K562 (cell line): ENCODE measurements around the gene SLC10A3. TPM values are rescaled to one million over a fixed set of nuclear protein-coding genes. Genes with fewer than 3 reads are reported as not detected.

Experiments
- ATAC-seq: fragments of 200-7000 bp; cut with Tn5 transposase; 3 replicates; pipeline ENCODE4 v1.9.1; 2020; ENCODE audit warnings: moderate library complexity
- BruUV-seq: library from RNA; stranded (reverse); fragments of 400-500 nt; replicated peaks from 2 replicates; lab custom pipeline; 2021; lab: Mats Ljungman, UMichigan
- CTCF ChIA-PET: fragments of 300-600 bp; formaldehyde crosslinking; extraction: SDS; loops from one replicate; lab custom pipeline; 2021; ENCODE audit warnings: low intra/inter-chr PET ratio; lab: Yijun Ruan, JAX
- POLR2A ChIA-PET: fragments of 300-600, 350-650 bp; sonication (Branson Sonifier 250); formaldehyde crosslinking; extraction: SDS; loops from one replicate; lab custom pipeline; 2021; ENCODE audit warnings: antibody characterized with exemption, inconsistent platforms; lab: Yijun Ruan, JAX
- DNase-seq, 4 experiments: peaks; one replicate each; pipeline versions ENCODE4 v3.0.0 to v3.0.0-alpha.2; 2011 to 2018; ENCODE audit warnings: low spot score in 3 of 4, mixed read lengths in 3 of 4; ENCODE audit errors: extremely low read depth in 1 of 4
- FAIRE-seq: peaks from 2 replicates; lab custom pipeline; 2011; peaks lifted over from hg19 to GRCh38; lab: Jason Lieb, UNC
- H2AFZ ChIP-seq: 2 replicates; pipeline ENCODE4 v1.6.0; 2011; ENCODE audit warnings: low read depth, low read length, control low read depth, inconsistent platforms
- H3K27ac ChIP-seq: fragments of 200-600 bp; 3 replicates; pipeline ENCODE4 v1.8.0; 2011; ENCODE audit warnings: low read depth, mild to moderate bottlenecking, control low read depth, inconsistent platforms, low read length, moderate library complexity, mixed read lengths; ENCODE audit errors: extremely low read depth
- H3K27me3 ChIP-seq, 2 experiments: fragments of 300-600 bp in 1 of 2; 2 replicates in 1 of 2; 3 replicates in 1 of 2; pipeline versions ENCODE4 v1.6.0 to v1.8.0; 2011; ENCODE audit warnings: inconsistent platforms in 2 of 2, low read length in 2 of 2, mild to moderate bottlenecking in 1 of 2, mixed read lengths in 1 of 2, moderate library complexity in 1 of 2; ENCODE audit not compliant: control insufficient read depth in 2 of 2, insufficient read depth in 2 of 2
- H3K36me3 ChIP-seq: fragments of 300-600 bp; 3 replicates; pipeline ENCODE4 v1.8.0; 2011; ENCODE audit warnings: mild to moderate bottlenecking, low read length, inconsistent platforms; ENCODE audit not compliant: control insufficient read depth, insufficient read depth
- H3K4me1 ChIP-seq, 2 experiments: fragments of 200-600 bp in 1 of 2; replicated peaks in 1 of 2; 2 replicates in 1 of 2; 3 replicates in 1 of 2; pipeline versions ENCODE4 v1.5.1 to v1.8.0; 2011; ENCODE audit warnings: inconsistent platforms in 2 of 2, low read length in 2 of 2, mild to moderate bottlenecking in 1 of 2, mixed read lengths in 1 of 2, moderate library complexity in 1 of 2; ENCODE audit not compliant: control insufficient read depth in 2 of 2, insufficient read depth in 2 of 2
- H3K4me2 ChIP-seq: 2 replicates; pipeline ENCODE4 v1.6.1; 2011; ENCODE audit warnings: low read length, control low read depth, inconsistent platforms, mixed read lengths; ENCODE audit not compliant: insufficient read depth
- H3K4me3 ChIP-seq: fragments of 200-600 bp; sonication (generic), shearing (Covaris generic); 2 replicates; pipeline ENCODE4 v1.5.1; 2016; ENCODE audit warnings: control low read depth, inconsistent platforms
- H3K79me2 ChIP-seq: fragments of 200-600 bp; 3 replicates; pipeline ENCODE4 v1.8.0; 2011; ENCODE audit warnings: low read length, inconsistent platforms; ENCODE audit not compliant: control insufficient read depth, insufficient read depth
- H3K9ac ChIP-seq, 2 experiments: 2 replicates each; pipeline versions ENCODE4 v1.6.0 to v1.6.1; 2011; ENCODE audit warnings: low read depth in 2 of 2, low read length in 2 of 2, control low read depth in 1 of 2, inconsistent platforms in 1 of 2, mild to moderate bottlenecking in 1 of 2, mixed read lengths in 1 of 2; ENCODE audit not compliant: insufficient read depth in 1 of 2
- H3K9me1 ChIP-seq: one replicate; pipeline ENCODE4 v1.6.0; 2011; ENCODE audit warnings: inconsistent platforms, mild to moderate bottlenecking, low read length, moderate library complexity; ENCODE audit not compliant: control insufficient read depth, insufficient read depth
- H3K9me3 ChIP-seq: replicated peaks from 2 replicates; pipeline ENCODE4 v1.5.1; 2011; ENCODE audit warnings: low read depth, low read length, inconsistent platforms; ENCODE audit not compliant: control insufficient read depth, insufficient read depth
- H4K20me1 ChIP-seq: replicated peaks from 2 replicates; pipeline ENCODE4 v1.6.1; 2011; ENCODE audit warnings: low read length, inconsistent platforms, mixed read lengths; ENCODE audit not compliant: control insufficient read depth, insufficient read depth
- CCAR2 ChIP-seq: fragments of 200-400 bp; formaldehyde crosslinking; IDR thresholded peaks from 2 replicates; pipeline ENCODE4 v1.6.1; 2017; ENCODE audit warnings: mild to moderate bottlenecking, low read depth, low read length
- DPF2 ChIP-seq: fragments of 450-650 bp; IDR thresholded peaks from 2 replicates; pipeline ENCODE4 v1.6.1; 2016
- E2F1 ChIP-seq: sonication (generic); formaldehyde crosslinking; IDR thresholded peaks from 2 replicates; pipeline ENCODE4 v1.8.1; 2023; ENCODE audit warnings: mild to moderate bottlenecking, missing genetic modification reagents, moderate library complexity
- FOXO4 ChIP-seq: fragments of 450-650 bp; formaldehyde crosslinking; IDR thresholded peaks from 2 replicates; pipeline ENCODE4 v1.4.0; 2020; ENCODE audit warnings: mild to moderate bottlenecking, moderate library complexity
- HSF4 ChIP-seq: fragments of 250-450 bp; sonication (Bioruptor Pico); IDR thresholded peaks from 2 replicates; pipeline ENCODE4 v2.1.2; 2022; ENCODE audit warnings: mild to moderate bottlenecking, moderate library complexity, borderline replicate concordance
- KAT8 ChIP-seq: fragments of 450-650 bp; IDR thresholded peaks from 2 replicates; pipeline ENCODE4 v1.6.1; 2016; ENCODE audit warnings: low read depth, mild to moderate bottlenecking
- MYC ChIP-seq, 2 experiments: fragments of 250-450 bp in 1 of 2; sonication (Bioruptor Pico) in 1 of 2; IDR thresholded peaks; 2 replicates each; pipeline versions ENCODE4 v1.5.1 to v1.6.1; 2012 to 2021; ENCODE audit warnings: low read depth in 2 of 2, borderline replicate concordance in 1 of 2, improper control_type of control experiment in 1 of 2, low read length in 1 of 2, mild to moderate bottlenecking in 1 of 2, moderate library complexity in 1 of 2
- PKNOX1 ChIP-seq: fragments of 450-650 bp; IDR thresholded peaks from 2 replicates; pipeline ENCODE4 v1.6.1; 2016
- RFX1 ChIP-seq: fragments of 450-650 bp; IDR thresholded peaks from 2 replicates; pipeline ENCODE4 v1.6.1; 2016; ENCODE audit warnings: mild to moderate bottlenecking, moderate library complexity
- VEZF1 ChIP-seq: fragments of 200-800 bp; sonication (Bioruptor generic); IDR thresholded peaks from 2 replicates; pipeline ENCODE4 v1.6.1; 2017; ENCODE audit warnings: missing genetic modification characterization, missing compliant biosample characterization
- ZBTB34 ChIP-seq: fragments of 250-450 bp; sonication (Bioruptor Pico); IDR thresholded peaks from 2 replicates; pipeline ENCODE4 v1.8.0; 2021; ENCODE audit warnings: mild to moderate bottlenecking, moderate library complexity
- WGBS: fragments of 100-300 bp; shearing (Covaris generic); methylation state at CpG from one replicate; pipeline ENCODE4 v1.1.6; 2016; ENCODE audit warnings: low coverage, mixed read lengths; ENCODE audit not compliant: insufficient coverage; ENCODE audit errors: missing lambda C conversion rate; 5-methylcytosine and 5-hydroxymethylcytosine counted together
- in situ Hi-C: fragments of 300-500 bp; cut with MboI; formaldehyde crosslinking; loops from 4 replicates; pipeline ENCODE4 v1.15.0; 2018; ENCODE audit warnings: inconsistent platforms, mixed read lengths
- intact Hi-C: fragments of 100-400 bp; cut with micrococcal nuclease; formaldehyde crosslinking; loops from 2 replicates; pipeline ENCODE4 v1.14.2; 2022
- polyA plus RNA-seq, 8 experiments: library from polyadenylated mRNA; depleted of rRNA in 4 of 8; stranded (reverse) in 5 of 8; unstranded in 3 of 8; fragments of >200 nt; fragmentation: Nextera tagmentation in 2 of 8; fragmentation: Illumina TruSeq in 1 of 8; extraction: Ambion mirVana in 2 of 8; extraction: Trizol in 1 of 8; gene quantifications; 2 replicates each; pipeline versions ENCODE4 v1.2.1 to v1.2.3, GENCODE V29; 2011 to 2014; ENCODE audit warnings: inconsistent platforms in 1 of 8, missing spikeins in 1 of 8
- total RNA-seq, 7 experiments: library from RNA; depleted of rRNA in 6 of 7; stranded (reverse); fragments of >200 nt in 6 of 7; fragmentation: Illumina TruSeq in 2 of 7; extraction: Trizol in 2 of 7; gene quantifications; 2 replicates each; pipeline versions ENCODE4 v1.2.1 to v1.2.3, GENCODE V29; 2011 to 2021; ENCODE audit warnings: low replicate concordance in 1 of 7
- TF ChIP-seq, protein P1 (sequence below): fragments of 250-450 bp; sonication (Bioruptor Pico); IDR thresholded peaks from 2 replicates; pipeline ENCODE4 v1.8.0; 2021; ENCODE audit warnings: moderate library complexity, mild to moderate bottlenecking, inconsistent platforms
- TF ChIP-seq, protein P2 (sequence below): fragments of 450-650 bp; IDR thresholded peaks from 2 replicates; pipeline ENCODE4 v1.6.1; 2016; ENCODE audit warnings: low read depth, mild to moderate bottlenecking, moderate library complexity

Gene SLC10A3
- total and polyA plus RNA-seq, 9 of the 15 experiments (the other 6 are each of a cell fraction or from before 2014, with no cell fraction given), result 5.2 to 30.6 (median 16.7) TPM

DNA sequence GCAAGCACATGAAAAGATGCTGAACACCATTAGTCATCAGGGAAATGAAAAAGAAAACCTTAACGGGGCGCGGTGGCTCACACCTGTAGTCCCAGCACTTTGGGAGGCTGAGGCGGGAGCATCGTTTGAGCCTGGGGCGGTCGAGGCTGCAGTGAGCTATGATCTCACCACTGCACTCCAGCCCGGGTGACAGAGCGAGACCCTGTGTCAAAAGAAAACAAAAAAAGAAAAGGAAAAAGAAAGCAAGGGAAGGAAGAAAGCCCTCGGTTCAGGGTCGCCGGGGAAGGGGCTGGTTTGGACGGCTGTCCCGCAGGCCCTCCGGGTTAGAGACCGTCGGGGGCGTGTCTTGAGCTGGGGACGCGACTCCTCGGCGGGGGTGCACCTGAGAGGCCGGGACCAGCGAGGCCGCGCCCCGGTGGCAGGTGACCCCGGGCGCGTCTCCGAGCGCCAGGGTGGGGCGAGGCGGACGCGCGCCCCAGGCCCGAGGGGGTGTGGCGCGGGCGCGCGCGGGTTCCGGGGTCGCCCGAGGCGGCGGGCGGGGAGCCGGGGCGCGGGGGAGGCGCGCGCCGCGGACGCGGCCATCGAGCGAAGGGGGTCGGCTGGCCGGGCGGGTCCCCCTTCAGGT lies 32.8 kb downstream of the SLC10A3 start:
- intact Hi-C loops (no loop called here), in situ Hi-C loops (no loop called here)
- peaks cover 27% of the 10 kb centered on the region; the same call in 2 of the 3 replicates for H3K36me3 ChIP-seq
- peaks cover 7 to 53% of the 10 kb centered on the region in 2 experiments; a peak in 3 of 5 replicates for H3K4me1 ChIP-seq
- peak overlapping the region; percentile 87 for H2AFZ ChIP-seq
- peaks cover 30% of the 10 kb centered on the region for H3K79me2 ChIP-seq
- H3K27me3 ChIP-seq, result no peaks in the 10 kb centered on the region
- peak; percentile 54 for ATAC-seq
- ChIA-PET POLR2A (interaction anchor here (0.8 to 1.7 kb wide), 5 partner anchors 9 to 70 kb away, joined by 3 to 10 read pairs (median 4); no protein-coding TSS in a partner anchor), CTCF (interaction anchor here (0.5 to 1.2 kb wide), 2 partner anchors 77 to 87 kb away, joined by 3 read pairs; no protein-coding TSS in a partner anchor)
- peak overlapping the region; percentile 66 to 92; a peak in 3 of 4 replicates for H3K9ac ChIP-seq
- WGBS, result 10% methylated on average over 10 of the region's 65 CpGs
- BruUV-seq, result no TSS peak
- DNase-seq, result peak; percentile 73 to 88 (median 84)
- no peaks in the 10 kb centered on the region for H3K9me1 ChIP-seq
- peak overlapping the region; percentile 74 for H3K27ac ChIP-seq
- peak overlapping the region; percentile 78 for H3K4me2 ChIP-seq
- no peak for FAIRE-seq
- H3K9me3 ChIP-seq, result no peaks in the 10 kb centered on the region
- H3K4me3 ChIP-seq, result peak overlapping the region; percentile 59
- peaks cover 3% of the 10 kb centered on the region; the same call in 1 of the 2 replicates for H4K20me1 ChIP-seq
- TF ChIP-seq VEZF1 (CRISPR knock-in tag) (no peak), MYC (IDR thresholded peaks at IDR 0.05; ENCODE audit: low read depth, low read length) (no peak), MYC (CRISPR knock-in tag; IDR thresholded peaks at IDR 0.05; ENCODE audit: borderline replicate concordance, low read depth) (no peak), HSF4 (CRISPR knock-in tag) (no peak), ZBTB34 (no peak), KAT8 (no peak), E2F1 (CRISPR knock-in tag) (no peak), CCAR2 (no peak), FOXO4 (CRISPR knock-in tag) (no peak), DPF2 (no peak), RFX1 (no peak), PKNOX1 (no peak)
- TF ChIP-seq, protein P1, sequence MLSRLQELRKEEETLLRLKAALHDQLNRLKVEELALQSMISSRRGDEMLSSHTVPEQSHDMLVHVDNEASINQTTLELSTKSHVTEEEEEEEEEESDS, result no peak
- TF ChIP-seq, protein P2, sequence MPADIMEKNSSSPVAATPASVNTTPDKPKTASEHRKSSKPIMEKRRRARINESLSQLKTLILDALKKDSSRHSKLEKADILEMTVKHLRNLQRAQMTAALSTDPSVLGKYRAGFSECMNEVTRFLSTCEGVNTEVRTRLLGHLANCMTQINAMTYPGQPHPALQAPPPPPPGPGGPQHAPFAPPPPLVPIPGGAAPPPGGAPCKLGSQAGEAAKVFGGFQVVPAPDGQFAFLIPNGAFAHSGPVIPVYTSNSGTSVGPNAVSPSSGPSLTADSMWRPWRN, result no peak
